Measurements from ENCODE around the gene MIAT. TPM values are rescaled to one million over a fixed set of nuclear protein-coding genes. Genes with fewer than 3 reads are reported as not detected.

The MIAT gene
- total RNA-seq, 4 donors from 2014 or later = 0.72 to 7.6 (median 1.1) TPM

DNA sequence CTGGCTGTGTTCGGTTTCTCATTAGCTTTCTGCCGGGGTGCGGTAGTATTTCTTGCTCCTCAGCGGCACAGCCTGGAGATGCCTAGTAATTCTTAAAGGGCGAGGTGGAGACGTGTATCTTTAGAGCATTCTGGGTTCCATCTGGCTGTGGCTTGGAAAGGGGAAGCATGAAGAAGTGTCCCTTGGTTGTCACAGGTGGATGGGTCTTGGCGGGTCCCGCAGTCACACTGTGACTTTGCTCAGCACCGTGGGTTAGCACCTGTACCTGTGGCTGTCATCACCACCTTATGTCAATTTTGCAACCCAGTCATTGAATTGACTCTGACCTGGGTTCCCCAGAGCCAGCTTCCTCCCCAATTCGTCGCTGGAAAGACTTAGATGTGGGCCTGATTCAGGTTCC lies 57.6 kb downstream of the MIAT start:
- Histone ChIP-seq H3K4me3 (no peak overlapping the region), H3K4me1 (no peaks in the 10 kb centered on the region), H3K36me3 (peaks cover 22% of the 10 kb centered on the region), H3K27me3 (no peaks in the 10 kb centered on the region), H3K9me3 (no peaks in the 10 kb centered on the region), H3K27ac (no peak overlapping the region)
- no peak for DNase-seq (ENCODE audit: low spot score in 2 of 2)
- WGBS = 86% methylated on average over 10 of the region's 11 CpGs
- TF ChIP-seq CTCF (IDR thresholded peaks at IDR 0.05) (no peak), POLR2AphosphoS5 (IDR thresholded peaks at IDR 0.05) (no peak), POLR2A (IDR thresholded peaks at IDR 0.05) (no peak)

- no peaks in the 10 kb centered on the region for H3K27me3 ChIP-seq
- 91% methylated on average over 6 of the region's 6 CpGs for WGBS
- no peak overlapping the region for H3K4me3 ChIP-seq
- DNase-seq (ENCODE audit: low spot score in 2 of 2) = no peak
- H3K27ac ChIP-seq = no peak overlapping the region
- no peaks in the 10 kb centered on the region for H3K4me1 ChIP-seq
- no peaks in the 10 kb centered on the region for H3K9me3 ChIP-seq
- H3K36me3 ChIP-seq = peaks cover 22% of the 10 kb centered on the region
- no peak for TF ChIP-seq CTCF (IDR thresholded peaks at IDR 0.05)
- TF ChIP-seq POLR2AphosphoS5 (IDR thresholded peaks at IDR 0.05) = no peak
- no peak for TF ChIP-seq POLR2A (IDR thresholded peaks at IDR 0.05)
- TF ChIP-seq EP300 (IDR thresholded peaks at IDR 0.05) = no peak
Observed at GRCh38 chr22:26715392-26715936, 58.1 kb downstream of the MIAT start.

DNA sequence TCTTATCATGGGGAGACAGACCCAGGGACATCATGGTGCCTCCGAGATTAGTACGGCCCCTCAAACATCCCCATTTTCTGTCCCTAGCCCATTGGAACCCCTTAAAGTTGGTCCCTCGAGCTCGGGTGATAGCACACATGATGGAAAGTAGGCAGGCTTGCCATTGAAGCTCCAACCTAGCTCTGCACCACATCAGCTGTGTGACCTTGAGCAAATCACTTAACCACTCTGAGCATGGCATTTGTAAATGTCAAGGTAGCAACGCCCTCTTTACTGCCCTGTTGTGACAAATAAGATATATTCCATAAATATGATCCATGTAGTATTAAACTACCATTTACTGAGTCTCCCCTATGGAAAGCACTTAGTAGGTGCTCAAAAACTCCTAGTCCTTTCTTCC lies 61.1 kb downstream of the MIAT start:
- DNase-seq (ENCODE audit: low spot score in 2 of 2) = no peak
- Histone ChIP-seq H3K4me3 (no peak overlapping the region), H3K4me1 (no peaks in the 10 kb centered on the region), H3K27me3 (no peaks in the 10 kb centered on the region), H3K36me3 (peaks cover 33% of the 10 kb centered on the region), H3K9me3 (no peaks in the 10 kb centered on the region), H3K27ac (no peak overlapping the region)
- TF ChIP-seq POLR2AphosphoS5 (IDR thresholded peaks at IDR 0.05) (no peak), CTCF (IDR thresholded peaks at IDR 0.05) (no peak), EP300 (IDR thresholded peaks at IDR 0.05) (no peak), POLR2A (IDR thresholded peaks at IDR 0.05) (no peak)
- 90% methylated on average over 5 of the region's 5 CpGs for WGBS

DNA sequence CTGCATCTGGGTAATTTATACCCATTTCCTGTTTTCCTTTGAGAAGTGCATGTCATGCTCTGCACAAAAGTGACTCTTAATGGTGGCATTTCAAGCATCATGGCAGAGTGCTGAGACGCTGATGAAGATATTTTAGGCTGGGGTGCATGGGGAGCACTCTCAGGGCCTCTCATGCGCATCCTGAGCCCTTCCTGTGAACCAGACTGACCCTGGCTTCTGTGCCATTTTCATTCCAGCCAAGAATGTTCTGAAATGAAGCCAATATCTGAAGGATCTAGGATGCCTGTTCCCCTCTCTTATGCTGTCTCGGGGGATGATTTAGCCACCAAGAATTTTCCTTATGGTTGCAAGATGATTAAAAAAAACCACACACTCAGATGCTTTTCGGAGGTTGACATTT lies 61.5 kb downstream of the MIAT start:
- Histone ChIP-seq H3K36me3 (peaks cover 33% of the 10 kb centered on the region), H3K4me3 (no peak overlapping the region), H3K27me3 (no peaks in the 10 kb centered on the region), H3K4me1 (no peaks in the 10 kb centered on the region), H3K9me3 (no peaks in the 10 kb centered on the region), H3K27ac (no peak overlapping the region)
- TF ChIP-seq EP300 (IDR thresholded peaks at IDR 0.05) = no peak
- no peak for TF ChIP-seq CTCF (IDR thresholded peaks at IDR 0.05)
- no peak for TF ChIP-seq POLR2A (IDR thresholded peaks at IDR 0.05)
- TF ChIP-seq POLR2AphosphoS5 (IDR thresholded peaks at IDR 0.05) = no peak
- DNase-seq (ENCODE audit: low spot score in 2 of 2) = no peak
- WGBS = 66% methylated on average over 4 of the region's 4 CpGs

DNA sequence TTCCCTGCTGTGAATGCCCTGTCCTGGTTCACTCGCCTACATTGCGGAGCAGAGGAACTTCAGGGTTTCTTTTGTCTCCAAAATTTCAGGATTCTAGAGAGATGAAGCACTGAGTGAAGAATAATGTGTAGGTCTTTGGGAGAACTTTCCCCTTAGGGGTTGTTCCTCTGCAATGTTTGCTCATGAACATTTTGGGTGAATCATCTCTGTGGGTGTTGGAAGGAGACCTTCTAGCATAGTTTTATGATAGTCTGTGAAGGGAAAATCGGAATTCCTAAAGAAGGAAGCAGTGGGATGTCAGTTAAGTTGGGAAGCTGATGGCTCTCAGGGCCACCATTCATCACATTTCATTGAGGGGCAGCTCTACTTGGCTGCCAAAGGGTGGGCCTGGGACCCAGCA lies 64.8 kb downstream of the MIAT start:
- no peaks in the 10 kb centered on the region for H3K9me3 ChIP-seq
- H3K4me1 ChIP-seq = no peaks in the 10 kb centered on the region
- DNase-seq (ENCODE audit: low spot score in 2 of 2) = no peak
- no peaks in the 10 kb centered on the region for H3K27me3 ChIP-seq
- no peak for TF ChIP-seq CTCF (IDR thresholded peaks at IDR 0.05)
- no peak for TF ChIP-seq POLR2AphosphoS5 (IDR thresholded peaks at IDR 0.05)
- no peak for TF ChIP-seq EP300 (IDR thresholded peaks at IDR 0.05)
- TF ChIP-seq POLR2A (IDR thresholded peaks at IDR 0.05) = no peak
- H3K27ac ChIP-seq = no peak overlapping the region
- no peak overlapping the region for H3K4me3 ChIP-seq
- peaks cover 40% of the 10 kb centered on the region for H3K36me3 ChIP-seq
- WGBS = 97% methylated on average over 3 of the region's 3 CpGs
